ENCODE data around the gene FGF14.

DNA sequence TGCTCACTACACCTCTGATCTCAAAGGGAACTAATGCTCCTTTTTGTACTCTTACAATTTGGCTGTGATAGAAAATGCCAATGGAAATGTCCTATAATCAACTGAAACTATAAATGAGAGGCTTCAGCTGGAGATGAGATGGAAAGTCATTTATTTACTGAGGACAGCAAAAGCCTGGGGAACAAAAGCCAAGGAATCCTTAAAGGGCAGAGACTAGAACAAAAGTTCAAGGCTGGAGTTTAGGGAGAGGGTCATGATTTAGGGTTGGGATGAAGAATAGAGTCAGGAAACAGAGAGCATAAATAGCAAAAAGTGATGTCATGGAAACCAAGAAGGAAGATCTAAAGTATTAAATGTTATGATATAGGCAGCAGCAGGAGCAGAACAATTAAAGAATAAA, 401.1 kb downstream of the FGF14 start:
- TF ChIP-seq, protein P1, sequence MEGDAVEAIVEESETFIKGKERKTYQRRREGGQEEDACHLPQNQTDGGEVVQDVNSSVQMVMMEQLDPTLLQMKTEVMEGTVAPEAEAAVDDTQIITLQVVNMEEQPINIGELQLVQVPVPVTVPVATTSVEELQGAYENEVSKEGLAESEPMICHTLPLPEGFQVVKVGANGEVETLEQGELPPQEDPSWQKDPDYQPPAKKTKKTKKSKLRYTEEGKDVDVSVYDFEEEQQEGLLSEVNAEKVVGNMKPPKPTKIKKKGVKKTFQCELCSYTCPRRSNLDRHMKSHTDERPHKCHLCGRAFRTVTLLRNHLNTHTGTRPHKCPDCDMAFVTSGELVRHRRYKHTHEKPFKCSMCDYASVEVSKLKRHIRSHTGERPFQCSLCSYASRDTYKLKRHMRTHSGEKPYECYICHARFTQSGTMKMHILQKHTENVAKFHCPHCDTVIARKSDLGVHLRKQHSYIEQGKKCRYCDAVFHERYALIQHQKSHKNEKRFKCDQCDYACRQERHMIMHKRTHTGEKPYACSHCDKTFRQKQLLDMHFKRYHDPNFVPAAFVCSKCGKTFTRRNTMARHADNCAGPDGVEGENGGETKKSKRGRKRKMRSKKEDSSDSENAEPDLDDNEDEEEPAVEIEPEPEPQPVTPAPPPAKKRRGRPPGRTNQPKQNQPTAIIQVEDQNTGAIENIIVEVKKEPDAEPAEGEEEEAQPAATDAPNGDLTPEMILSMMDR (IDR thresholded peaks at IDR 0.05; ENCODE audit: extremely low read depth in 1 of 2, insufficient read depth in 1 of 2, low read depth in 1 of 2, low read length in 2 of 2): no peak
- TF ChIP-seq POLR2AphosphoS5 (IDR thresholded peaks at IDR 0.05; ENCODE audit: insufficient read depth, low read depth, low read length) (no peak), MYC (IDR thresholded peaks at IDR 0.05; ENCODE audit: low read depth, low read length) (no peak), POLR2A (IDR thresholded peaks at IDR 0.05; ENCODE audit: low read depth, low read length) (no peak), EZH2 (IDR thresholded peaks at IDR 0.05; ENCODE audit: borderline replicate concordance, low read depth, low read length, severe bottlenecking) (no peak), FOS (IDR thresholded peaks at IDR 0.05; ENCODE audit: borderline replicate concordance, insufficient read depth, low read length) (no peak)
- TF ChIP-seq, protein P2, sequence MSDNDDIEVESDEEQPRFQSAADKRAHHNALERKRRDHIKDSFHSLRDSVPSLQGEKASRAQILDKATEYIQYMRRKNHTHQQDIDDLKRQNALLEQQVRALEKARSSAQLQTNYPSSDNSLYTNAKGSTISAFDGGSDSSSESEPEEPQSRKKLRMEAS (IDR thresholded peaks at IDR 0.05; ENCODE audit: insufficient read depth, insufficient read length): no peak
